AG09309 (cell line): ENCODE data around the gene TBCD.

ENCODE experiments used
- DNase-seq: peaks from one replicate; pipeline ENCODE4 v3.0.0-alpha.2; 2010; ENCODE audit warnings: low read depth
- H3K4me3 ChIP-seq: 2 replicates; pipeline ENCODE4 v1.5.1; 2011; ENCODE audit warnings: mild to moderate bottlenecking, low read depth, low read length, moderate library complexity; ENCODE audit not compliant: control insufficient read depth
- CTCF ChIP-seq: IDR thresholded peaks from 2 replicates; pipeline ENCODE4 v1.5.1; 2011; ENCODE audit warnings: mild to moderate bottlenecking, low read depth, low read length, inconsistent platforms; ENCODE audit not compliant: insufficient read depth, control insufficient read depth; ENCODE audit errors: missing control alignments

TBCD gene

GRCh38 chr17:82879241-82879640 lies 127.4 kb downstream of the TBCD start:
- no peak for DNase-seq
- TF ChIP-seq CTCF: no peak
- H3K4me3 ChIP-seq: no peak overlapping the region

- no peak for TF ChIP-seq CTCF
- no peak overlapping the region for H3K4me3 ChIP-seq
- no peak for DNase-seq
Observed at GRCh38 chr17:82880620-82881323, 128.9 kb downstream of the TBCD start.

GRCh38 chr17:82881324-82881823 lies 129.5 kb downstream of the TBCD start:
- TF ChIP-seq CTCF: no peak
- H3K4me3 ChIP-seq: no peak overlapping the region
- no peak for DNase-seq

- no peak for DNase-seq
- no peak overlapping the region for H3K4me3 ChIP-seq
- TF ChIP-seq CTCF: no peak
Observed at GRCh38 chr17:82881900-82882714, 130.2 kb downstream of the TBCD start.

GRCh38 chr17:82882715-82883418 lies 131.0 kb downstream of the TBCD start:
- no peak for TF ChIP-seq CTCF
- DNase-seq: no peak
- H3K4me3 ChIP-seq: no peak overlapping the region

GRCh38 chr17:82883419-82884031 lies 131.7 kb downstream of the TBCD start:
- no peak for TF ChIP-seq CTCF
- DNase-seq: no peak

More at GRCh38 chr17:82883419-82884031, 131.7 kb downstream of the TBCD start:
- H3K4me3 ChIP-seq: no peak overlapping the region
